ENCODE measurements around the gene TULP4.
"Not testable (repeated sequence)": the region's sequence is repeated elsewhere in the genome, so short reads cannot be mapped to it uniquely, and the experiment has no call there.

Gene TULP4

GRCh38 chr6:158361961-158362669, 49.9 kb downstream of the TULP4 start:
- no peak for DNase-seq

GRCh38 chr6:158366363-158366762, 54.1 kb downstream of the TULP4 start:
- peak in 2 of 3 donors; percentile 23 to 33 for DNase-seq

- DNase-seq = peak in 1 of 3 donors; percentile 28
Measured at GRCh38 chr6:158367816-158368215, 55.6 kb downstream of the TULP4 start.

- DNase-seq = no peak
Measured at GRCh38 chr6:158369241-158369640, 57.0 kb downstream of the TULP4 start.

GRCh38 chr6:158370805-158371204, 58.5 kb downstream of the TULP4 start:
- DNase-seq = no peak

- no peak for DNase-seq
Measured at GRCh38 chr6:158371261-158371660, 59.0 kb downstream of the TULP4 start.

- peak in 2 of 3 donors; percentile 22 to 38 for DNase-seq
Measured at GRCh38 chr6:158372574-158372973, 60.3 kb downstream of the TULP4 start.

GRCh38 chr6:158373214-158373613, 60.9 kb downstream of the TULP4 start:
- no peak for DNase-seq

GRCh38 chr6:158374020-158374419, 61.8 kb downstream of the TULP4 start:
- no peak for DNase-seq

- peak in 1 of 3 donors; percentile 7 for DNase-seq
Measured at GRCh38 chr6:158376631-158377081, 64.4 kb downstream of the TULP4 start.

GRCh38 chr6:158377860-158378259, 65.6 kb downstream of the TULP4 start:
- DNase-seq = no peak

GRCh38 chr6:158379336-158379735, 67.1 kb downstream of the TULP4 start:
- no peak for DNase-seq

- DNase-seq = no peak
Measured at GRCh38 chr6:158381214-158381613, 68.9 kb downstream of the TULP4 start.

- no peak for DNase-seq
Measured at GRCh38 chr6:158382491-158382890, 70.2 kb downstream of the TULP4 start.

GRCh38 chr6:158383057-158383456, 70.8 kb downstream of the TULP4 start:
- DNase-seq = no peak

GRCh38 chr6:158383542-158383941, 71.3 kb downstream of the TULP4 start:
- no peak for DNase-seq

GRCh38 chr6:158384671-158385110, 72.4 kb downstream of the TULP4 start:
- no peak for DNase-seq

GRCh38 chr6:158387036-158387435, 74.8 kb downstream of the TULP4 start:
- DNase-seq = peak in 1 of 3 donors; percentile 27

GRCh38 chr6:158387578-158387977, 75.3 kb downstream of the TULP4 start:
- DNase-seq = no peak

GRCh38 chr6:158388727-158389126, 76.5 kb downstream of the TULP4 start:
- no peak for DNase-seq

GRCh38 chr6:158389193-158389919, 77.1 kb downstream of the TULP4 start:
- DNase-seq = no peak

GRCh38 chr6:158391276-158391675, 79.0 kb downstream of the TULP4 start:
- DNase-seq = no peak

- DNase-seq = not testable (repeated sequence)
Measured at GRCh38 chr6:158391977-158392376, 79.7 kb downstream of the TULP4 start.

GRCh38 chr6:158396136-158396535, 83.9 kb downstream of the TULP4 start:
- no peak for DNase-seq

Measured in suppressor macrophage treated with lipopolysaccharide for 1 hour (primary cell).